NCI-H1417 (cell line): Measurements from ENCODE around the gene IGFBP3.

Experiments
- DNase-seq, 3 experiments: peaks; one replicate each; lab custom pipeline; 2025; lab: John Stamatoyannopoulos, UW

Gene IGFBP3

GRCh38 chr7:45872116-45873034, 48.7 kb downstream of the IGFBP3 start:
- DNase-seq = no peak

GRCh38 chr7:45869426-45869825, 51.6 kb downstream of the IGFBP3 start:
- DNase-seq = no peak

- DNase-seq = no peak
These were observed 53.6 kb downstream of the IGFBP3 start for GRCh38 chr7:45867471-45867870.

- DNase-seq = no peak
These were observed 55.3 kb downstream of the IGFBP3 start for GRCh38 chr7:45865594-45866410.

- no peak for DNase-seq
These were observed 57.4 kb downstream of the IGFBP3 start for GRCh38 chr7:45863715-45864114.
